A673 (cell line): ENCODE results near the gene ALG14. TPM values are rescaled to one million over a fixed set of nuclear protein-coding genes. Genes with fewer than 3 reads are reported as not detected.

Experiments
- BruUV-seq: library from RNA; stranded (reverse); fragments of 400-500 nt; replicated peaks from 2 replicates; lab custom pipeline; 2021; lab: Mats Ljungman, UMichigan
- CTCF ChIA-PET: fragments of 300-600 bp; sonication (Branson Sonifier 250); formaldehyde crosslinking; loops from one replicate; lab custom pipeline; 2022; ENCODE audit warnings: antibody characterized with exemption; lab: Charles Lee
- POLR2A ChIA-PET: fragments of 300-600 bp; sonication (Branson Sonifier 250); formaldehyde crosslinking; loops from one replicate; lab custom pipeline; 2022; ENCODE audit warnings: antibody characterized with exemption; ENCODE audit not compliant: low non-redundant PET; lab: Charles Lee
- DNase-seq: peaks from one replicate; pipeline ENCODE4 v3.0.0-alpha.2; 2015; ENCODE audit warnings: low spot score
- H3K27ac ChIP-seq: fragments of 200-600 bp; sonication (generic); 2 replicates; pipeline ENCODE4 v1.5.1; 2016; ENCODE audit warnings: mixed run types, low read depth, mild to moderate bottlenecking, mixed read lengths, antibody characterized with exemption, low read length; ENCODE audit not compliant: poor library complexity, severe bottlenecking
- H3K27me3 ChIP-seq: fragments of 200-600 bp; sonication (generic); replicated peaks from 2 replicates; pipeline ENCODE4 v1.6.1; 2017; ENCODE audit warnings: mixed run types, low read depth, mild to moderate bottlenecking, mixed read lengths, antibody characterized with exemption, low read length; ENCODE audit not compliant: insufficient read depth, poor library complexity
- H3K36me3 ChIP-seq: fragments of 200-600 bp; sonication (generic); 2 replicates; pipeline ENCODE4 v1.6.1; 2016; ENCODE audit warnings: mixed run types, mild to moderate bottlenecking, mixed read lengths, antibody characterized with exemption, low read length; ENCODE audit not compliant: insufficient read depth, poor library complexity, severe bottlenecking
- H3K4me1 ChIP-seq: fragments of 200-600 bp; sonication (generic); 2 replicates; pipeline ENCODE4 v1.6.1; 2017; ENCODE audit warnings: mixed run types, mild to moderate bottlenecking, mixed read lengths, antibody characterized with exemption, low read length; ENCODE audit not compliant: insufficient read depth, poor library complexity, severe bottlenecking
- H3K4me3 ChIP-seq: fragments of 200-600 bp; sonication (generic); 2 replicates; pipeline ENCODE4 v1.5.1; 2016; ENCODE audit warnings: low read depth, mixed run types, mild to moderate bottlenecking, mixed read lengths, low read length; ENCODE audit not compliant: poor library complexity, severe bottlenecking
- H3K9me3 ChIP-seq: fragments of 200-600 bp; sonication (generic); 2 replicates; pipeline ENCODE4 v1.6.1; 2016; ENCODE audit warnings: mixed run types, low read depth, mild to moderate bottlenecking, mixed read lengths, antibody characterized with exemption, low read length; ENCODE audit not compliant: poor library complexity, severe bottlenecking
- EZH2 ChIP-seq: fragments of 200-600 bp; sonication (generic); IDR thresholded peaks from 2 replicates; pipeline ENCODE4 v1.6.1; 2017; ENCODE audit warnings: borderline replicate concordance, low read depth, mild to moderate bottlenecking, mixed read lengths, antibody characterized with exemption, low read length; ENCODE audit not compliant: poor library complexity, severe bottlenecking
- intact Hi-C: fragments of 100-400 bp; cut with micrococcal nuclease; formaldehyde crosslinking; loops from one replicate; pipeline ENCODE4 v1.10.0; 2022; ENCODE audit not compliant: unreplicated experiment
- total RNA-seq: library from RNA; stranded (reverse); gene quantifications from 2 replicates; pipeline ENCODE4 v1.2.3, GENCODE V29; 2021
- TF ChIP-seq, protein P1 (sequence below): fragments of 300-800, 200-600 bp; sonication (generic); conservative IDR thresholded peaks from 2 replicates; pipeline ENCODE4 v1.5.1; 2017; ENCODE audit warnings: low read depth, mild to moderate bottlenecking, antibody characterized with exemption, low read length, moderate library complexity, mixed read lengths

Gene ALG14
- total RNA-seq, 1 experiment from 2014 or later: 11.3 TPM

DNA sequence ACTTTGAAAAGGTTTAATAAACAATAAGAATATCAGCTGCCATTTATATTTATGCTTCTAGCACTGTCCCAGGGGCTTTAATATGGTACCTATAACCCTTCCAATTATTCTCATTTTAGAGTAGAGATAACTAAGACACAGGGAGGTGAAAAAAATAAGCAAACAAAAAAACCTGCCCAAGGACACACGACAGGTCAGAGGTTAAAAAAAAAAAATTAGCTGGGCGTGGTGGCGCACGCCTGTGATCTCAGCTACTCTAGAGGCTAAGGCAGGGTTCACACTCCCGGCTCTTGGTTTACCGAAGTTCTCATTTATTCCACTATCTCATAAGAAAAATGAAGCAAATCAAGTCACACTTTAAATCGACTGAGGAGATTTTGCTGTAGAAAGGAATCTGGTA, 111.2 kb downstream of the ALG14 start:
- Histone ChIP-seq H3K4me3 (no peak overlapping the region), H3K4me1 (no peaks in the 10 kb centered on the region), H3K9me3 (no peaks in the 10 kb centered on the region), H3K27me3 (no peaks in the 10 kb centered on the region), H3K27ac (no peak overlapping the region), H3K36me3 (no peaks in the 10 kb centered on the region)
- ChIA-PET CTCF (no interaction called here), POLR2A (interaction anchor here (0.5 kb wide), 1 partner anchor 10 kb away, joined by 3 read pairs; no protein-coding TSS in a partner anchor)
- TF ChIP-seq EZH2: no peak
- TF ChIP-seq, protein P1, sequence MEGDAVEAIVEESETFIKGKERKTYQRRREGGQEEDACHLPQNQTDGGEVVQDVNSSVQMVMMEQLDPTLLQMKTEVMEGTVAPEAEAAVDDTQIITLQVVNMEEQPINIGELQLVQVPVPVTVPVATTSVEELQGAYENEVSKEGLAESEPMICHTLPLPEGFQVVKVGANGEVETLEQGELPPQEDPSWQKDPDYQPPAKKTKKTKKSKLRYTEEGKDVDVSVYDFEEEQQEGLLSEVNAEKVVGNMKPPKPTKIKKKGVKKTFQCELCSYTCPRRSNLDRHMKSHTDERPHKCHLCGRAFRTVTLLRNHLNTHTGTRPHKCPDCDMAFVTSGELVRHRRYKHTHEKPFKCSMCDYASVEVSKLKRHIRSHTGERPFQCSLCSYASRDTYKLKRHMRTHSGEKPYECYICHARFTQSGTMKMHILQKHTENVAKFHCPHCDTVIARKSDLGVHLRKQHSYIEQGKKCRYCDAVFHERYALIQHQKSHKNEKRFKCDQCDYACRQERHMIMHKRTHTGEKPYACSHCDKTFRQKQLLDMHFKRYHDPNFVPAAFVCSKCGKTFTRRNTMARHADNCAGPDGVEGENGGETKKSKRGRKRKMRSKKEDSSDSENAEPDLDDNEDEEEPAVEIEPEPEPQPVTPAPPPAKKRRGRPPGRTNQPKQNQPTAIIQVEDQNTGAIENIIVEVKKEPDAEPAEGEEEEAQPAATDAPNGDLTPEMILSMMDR: no peak
- no TSS peak for BruUV-seq
- DNase-seq: no peak
- intact Hi-C loops: no loop called here

DNA sequence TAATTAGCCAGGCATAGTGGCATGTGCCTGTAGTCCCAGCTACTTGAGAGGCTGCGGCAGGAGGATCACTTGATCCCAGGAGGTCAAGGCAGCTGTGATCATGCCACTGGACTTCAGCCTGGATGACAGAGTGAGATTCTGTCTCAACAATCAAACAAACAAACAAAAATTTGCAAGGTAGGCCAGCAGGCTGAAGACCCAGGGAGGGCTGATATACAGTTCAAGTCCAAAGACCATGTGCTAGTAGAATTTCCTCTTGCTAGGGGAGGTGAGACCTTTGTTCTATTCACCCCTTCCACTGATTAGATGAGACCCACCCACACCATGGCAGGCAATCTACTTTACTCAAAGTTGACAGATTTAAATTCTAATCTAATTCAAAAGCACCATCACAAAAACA, 114.7 kb downstream of the ALG14 start:
- Histone ChIP-seq H3K27ac (no peak overlapping the region), H3K4me3 (no peak overlapping the region), H3K27me3 (no peaks in the 10 kb centered on the region), H3K4me1 (no peaks in the 10 kb centered on the region), H3K36me3 (no peaks in the 10 kb centered on the region), H3K9me3 (no peaks in the 10 kb centered on the region)
- intact Hi-C loops: no loop called here
- ChIA-PET CTCF (no interaction called here), POLR2A (no interaction called here)
- no peak for DNase-seq
- no TSS peak for BruUV-seq
- TF ChIP-seq EZH2: no peak
- TF ChIP-seq, protein P1: no peak

DNA sequence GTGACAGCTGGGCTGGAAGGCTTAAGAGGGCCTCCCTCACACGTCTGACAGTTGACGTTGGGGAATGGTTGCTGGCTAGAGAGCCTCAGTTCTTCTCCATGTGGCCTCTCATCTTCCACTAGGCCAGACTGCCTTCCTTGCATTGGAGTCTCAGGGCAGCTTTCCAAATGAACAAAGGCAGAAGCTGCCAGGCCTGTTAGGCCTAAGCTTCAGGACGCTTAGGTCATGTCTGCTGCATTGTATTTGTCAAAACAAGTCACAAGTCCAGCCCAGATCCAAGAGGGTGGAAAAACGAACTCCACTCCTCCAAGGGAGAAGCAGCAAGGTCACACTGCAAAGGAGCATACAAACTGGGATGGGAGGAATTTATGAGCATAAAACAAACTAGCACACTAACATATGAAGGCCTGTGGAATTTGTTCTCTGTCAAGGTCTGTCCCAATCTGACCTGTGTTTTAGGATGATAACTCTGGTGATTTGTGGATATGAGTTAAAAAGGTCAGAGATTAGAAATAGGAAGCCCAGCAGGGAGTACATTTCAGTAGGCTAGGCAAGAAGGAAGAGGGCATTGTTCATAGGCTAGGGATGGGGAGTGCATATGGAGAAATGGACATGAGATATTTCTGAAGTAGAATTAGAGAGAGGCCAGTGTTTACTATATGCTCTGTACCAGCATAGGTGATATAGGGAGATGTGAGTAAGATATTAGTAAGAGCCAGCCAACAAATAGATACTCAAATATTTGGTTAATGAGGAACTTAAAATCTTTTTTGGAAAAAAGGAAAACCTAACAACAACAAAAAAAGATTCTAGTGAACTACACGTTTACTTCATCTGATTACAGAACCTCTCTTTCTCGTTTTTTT, 116.8 kb downstream of the ALG14 start:
- Histone ChIP-seq H3K4me3 (no peak overlapping the region), H3K9me3 (no peaks in the 10 kb centered on the region), H3K4me1 (no peaks in the 10 kb centered on the region), H3K27me3 (no peaks in the 10 kb centered on the region), H3K36me3 (no peaks in the 10 kb centered on the region), H3K27ac (no peak overlapping the region)
- BruUV-seq: no TSS peak
- intact Hi-C loops: no loop called here
- no peak for DNase-seq
- TF ChIP-seq, protein P1: no peak
- no peak for TF ChIP-seq EZH2
- ChIA-PET CTCF (no interaction called here), POLR2A (no interaction called here)
